NCI-H446 treated with DMSO at 0.1 percent for 48 hours (cell line): ENCODE results near the gene TUG1.
A peak's percentile ranks its signal among the peaks of the same experiment; 100 is the strongest.

Experiments used
- DNase-seq: peaks from one replicate; lab custom pipeline; 2025; lab: John Stamatoyannopoulos, UW

TUG1 gene

DNA sequence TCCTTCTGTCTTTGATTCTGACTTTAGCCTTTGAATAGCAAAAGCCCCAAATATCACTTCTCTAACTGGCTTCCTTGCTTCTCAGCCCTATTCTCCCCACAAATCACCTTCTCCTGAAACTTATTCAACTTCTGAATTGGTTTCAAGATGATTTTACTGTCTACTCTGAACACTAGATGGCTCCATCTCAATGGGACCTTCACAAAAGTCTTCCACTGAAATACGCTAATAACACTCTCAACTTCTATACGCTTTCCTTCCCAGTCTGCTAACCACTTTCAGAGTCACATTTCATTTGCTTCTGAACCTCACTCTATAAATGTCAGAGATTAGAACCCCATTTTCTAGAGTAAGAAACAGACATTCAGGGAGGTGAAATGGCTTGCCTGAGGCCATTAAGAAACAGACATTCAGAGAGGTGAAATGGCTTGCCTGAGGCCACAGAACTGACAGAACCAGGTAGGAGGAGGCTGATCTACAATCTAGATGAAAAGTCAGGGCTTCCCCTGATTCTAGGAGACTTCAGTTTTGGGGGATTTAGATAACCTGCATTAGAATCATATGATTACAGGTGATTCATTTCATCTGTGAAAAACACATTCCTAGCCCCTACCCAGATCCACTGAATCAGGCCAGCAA, 21.1 kb upstream of the TUG1 start:
- peak; percentile 34 for DNase-seq

GRCh38 chr22:30948930-30949342, 20.1 kb upstream of the TUG1 start:
- no peak for DNase-seq

- DNase-seq: no peak
Observed at GRCh38 chr22:30949934-30950660, 19.0 kb upstream of the TUG1 start.

DNA sequence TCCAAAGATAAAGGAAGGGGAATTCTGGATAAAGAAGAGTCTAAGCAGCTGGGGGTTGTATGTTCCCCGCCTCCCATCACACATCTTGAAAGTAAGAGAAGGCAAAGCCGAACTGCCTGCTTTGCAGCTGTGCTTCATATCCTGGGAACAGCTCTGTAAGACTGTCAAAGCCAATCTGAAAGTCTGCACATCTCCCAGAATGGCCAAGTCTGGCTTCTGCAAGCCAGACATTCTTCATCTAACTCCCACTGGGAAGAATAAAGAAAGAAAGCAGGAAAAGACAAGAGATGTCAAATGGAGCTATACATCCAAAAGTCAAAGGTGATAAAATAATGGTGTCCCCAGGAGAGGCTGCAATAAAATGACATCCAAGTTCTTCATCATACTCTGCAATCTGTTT, 15.9 kb upstream of the TUG1 start:
- no peak for DNase-seq

DNA sequence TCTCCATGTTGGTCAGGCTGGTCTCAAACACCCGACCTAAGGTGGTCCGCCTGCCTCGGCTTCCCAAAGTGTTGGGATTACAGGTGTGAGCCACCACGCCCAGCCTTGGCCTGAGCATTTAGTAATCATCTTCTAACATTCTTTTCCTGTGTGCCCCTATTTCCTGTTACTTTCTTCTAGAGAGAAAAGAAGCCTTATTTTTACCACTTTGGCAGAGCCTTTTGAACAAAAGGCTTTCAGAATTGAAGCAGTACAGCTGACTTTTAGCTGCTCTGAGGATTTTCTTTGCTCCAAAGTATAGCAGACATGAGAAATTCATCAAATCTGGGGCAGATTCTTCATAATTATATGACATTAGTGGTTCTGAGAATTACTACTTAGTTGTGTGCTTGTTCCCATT, 13.9 kb upstream of the TUG1 start:
- no peak for DNase-seq

- no peak for DNase-seq
Observed at GRCh38 chr22:30964858-30965257, 4.2 kb upstream of the TUG1 start.

GRCh38 chr22:30968015-30968923, 796 bp upstream of the TUG1 start, which contains the start of gene MORC2:
Gene MORC2 (minus strand): TSS chr22:30968774. CDS start chr22:30967889, 885 bp downstream.
- DNase-seq: no peak

DNA sequence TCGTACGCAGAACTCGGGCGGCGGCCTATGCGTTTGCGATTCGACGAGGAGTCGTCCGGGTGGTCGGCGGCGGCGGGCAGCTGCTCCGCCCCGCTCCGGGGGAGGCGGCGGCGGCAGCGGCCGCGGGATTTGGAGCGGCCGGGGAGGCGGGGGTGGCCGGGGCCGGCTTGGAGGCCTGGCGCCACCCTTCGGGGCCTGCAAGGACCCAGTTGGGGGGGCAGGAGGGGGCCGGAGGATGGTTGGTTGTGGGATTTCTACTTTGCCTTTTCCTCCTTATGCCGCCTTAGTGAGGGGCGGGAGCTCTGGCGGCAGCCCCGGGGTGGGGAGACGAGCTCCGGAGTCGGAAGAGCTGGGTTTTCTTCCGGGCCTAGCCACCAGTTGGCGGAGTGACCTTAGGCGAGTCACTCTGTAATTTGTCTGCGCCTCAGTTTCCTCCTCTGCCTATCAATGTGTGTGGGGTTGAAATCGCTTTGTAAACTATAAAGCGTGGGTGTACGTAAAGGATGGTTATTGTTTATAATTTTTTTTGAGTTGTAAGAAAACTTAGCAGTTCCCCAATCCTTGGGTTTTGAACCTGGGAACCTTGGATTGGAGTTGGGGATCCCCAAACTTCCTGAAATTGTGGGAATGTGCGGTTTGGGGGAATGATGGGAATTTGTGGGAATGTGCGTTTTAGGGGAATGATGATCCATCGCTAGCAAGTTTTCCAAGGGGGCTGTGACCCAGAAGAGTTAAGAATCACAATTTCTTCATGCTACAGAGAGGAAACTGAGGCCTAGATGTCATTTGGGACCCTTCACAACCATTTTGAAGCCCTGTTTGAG, 679 bp downstream of the TUG1 start:
- DNase-seq: no peak

GRCh38 chr22:30970356-30970746, 1.3 kb downstream of the TUG1 start:
- DNase-seq: no peak

- DNase-seq: no peak
Observed at GRCh38 chr22:30978304-30978962, 9.4 kb downstream of the TUG1 start.

DNA sequence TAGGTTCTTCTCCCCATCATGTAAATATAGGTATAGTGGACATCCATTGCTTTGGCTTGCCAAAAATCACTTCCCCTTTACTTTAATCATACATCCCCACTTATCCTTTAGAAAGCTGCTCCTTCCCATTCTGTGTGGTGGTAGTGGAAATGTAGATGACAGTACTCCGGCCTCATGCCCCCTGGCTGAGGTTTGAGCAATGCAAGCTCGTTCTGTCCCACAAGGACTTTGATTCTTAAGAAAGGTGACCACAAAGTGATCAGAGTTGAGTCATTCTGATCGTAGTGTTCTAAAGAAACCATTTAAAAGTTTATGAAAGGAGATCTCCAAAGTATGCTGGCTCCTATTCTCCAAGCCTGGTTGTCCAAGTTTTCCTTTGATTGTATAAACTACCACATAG, 10.9 kb downstream of the TUG1 start:
- no peak for DNase-seq

GRCh38 chr22:30982512-30982911, 13.4 kb downstream of the TUG1 start:
- no peak for DNase-seq

GRCh38 chr22:30984317-30984716, 15.3 kb downstream of the TUG1 start:
- DNase-seq: no peak

GRCh38 chr22:30985561-30986208, 16.6 kb downstream of the TUG1 start:
- DNase-seq: no peak

GRCh38 chr22:30989474-30989873, 20.4 kb downstream of the TUG1 start:
- no peak for DNase-seq

DNA sequence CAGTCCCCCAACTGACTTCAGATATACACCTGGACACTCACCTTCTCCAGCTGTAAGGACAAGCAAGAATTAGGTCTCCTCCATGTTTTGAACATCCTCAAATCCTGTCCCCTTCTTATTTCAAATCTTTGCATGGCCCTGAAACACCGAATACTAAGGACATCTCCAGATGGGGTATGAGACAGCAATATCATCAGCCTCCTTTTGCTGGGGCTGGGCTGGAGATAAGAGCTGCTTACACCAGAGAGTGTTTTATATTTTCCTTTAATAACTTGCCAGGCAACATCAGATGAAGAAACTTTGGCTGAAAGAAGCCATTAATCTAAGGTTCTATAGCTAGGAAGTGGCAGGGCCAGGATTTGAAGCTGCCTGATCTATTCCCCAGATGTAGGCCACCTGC, 21.6 kb downstream of the TUG1 start:
- no peak for DNase-seq

GRCh38 chr22:30992565-30992964, 23.5 kb downstream of the TUG1 start:
- no peak for DNase-seq

- no peak for DNase-seq
Observed at GRCh38 chr22:30994960-30995359, 25.9 kb downstream of the TUG1 start.

DNA sequence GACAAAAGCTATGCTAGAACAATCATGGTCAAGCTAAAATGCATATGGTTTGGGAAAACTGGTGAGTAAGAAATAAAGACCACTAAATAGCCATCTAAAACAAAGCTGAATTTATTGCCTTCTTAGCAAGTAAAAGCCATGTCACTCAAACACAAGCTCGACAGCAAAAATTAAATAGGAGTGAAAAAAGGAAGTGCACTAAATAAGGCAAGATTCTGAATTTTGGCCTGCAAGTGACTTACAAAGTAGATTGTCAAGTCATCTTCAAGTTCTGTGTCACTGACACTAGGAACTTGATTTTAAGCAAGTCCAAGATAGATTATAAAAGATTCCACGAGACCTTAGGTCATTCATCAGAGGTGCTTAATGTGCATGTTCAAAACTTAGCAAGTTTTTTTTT, 27.4 kb downstream of the TUG1 start:
- DNase-seq: no peak

DNA sequence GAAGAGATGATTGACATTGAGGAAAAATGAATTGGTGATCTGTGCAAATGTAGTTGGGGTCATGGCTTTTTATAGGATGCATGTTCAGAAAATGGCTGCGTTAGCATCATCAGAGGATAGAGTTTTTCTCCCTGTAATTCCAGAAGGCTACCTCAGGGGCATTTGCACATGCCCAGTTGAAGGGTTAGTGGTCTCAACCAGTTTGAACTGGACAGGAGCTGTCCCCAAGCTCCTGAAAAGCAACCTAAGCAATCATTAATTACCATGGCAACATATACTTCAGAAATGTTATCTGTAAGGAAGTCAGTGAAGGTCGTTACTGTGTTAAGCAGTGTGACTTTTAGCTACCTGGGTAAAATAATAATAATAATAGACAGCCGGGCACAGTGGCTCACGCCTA, 29.3 kb downstream of the TUG1 start:
- DNase-seq: no peak
